Measurements from ENCODE around the gene FKBP15.
"Not testable (repeated sequence)": the region's sequence is repeated elsewhere in the genome, so short reads cannot be mapped to it uniquely, and the experiment has no call there.

FKBP15 gene

DNA sequence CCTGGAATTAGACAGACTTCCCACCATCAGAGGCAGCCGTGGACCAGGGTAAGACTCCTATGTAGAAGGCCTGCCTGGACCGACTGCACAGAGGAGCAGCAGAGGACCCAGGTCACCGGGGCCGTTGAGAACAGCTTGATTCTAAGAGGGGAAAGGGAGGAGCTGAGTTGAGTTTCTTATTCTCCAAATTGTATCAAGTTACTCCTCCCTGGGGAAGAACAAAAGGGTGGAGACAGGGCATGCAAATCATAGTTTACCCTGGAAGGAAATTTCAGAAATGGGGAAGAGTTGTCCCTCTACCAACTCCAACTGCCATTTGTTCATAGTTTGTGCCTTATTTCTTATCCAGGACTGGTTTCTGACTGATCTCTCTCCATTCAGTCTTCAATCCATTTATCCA, 91.2 kb downstream of the FKBP15 start:
- Histone ChIP-seq H3K79me2 (ENCODE audit: control insufficient read depth, insufficient read depth, low read length, unreplicated experiment) (no peaks in the 10 kb centered on the region), H3K27ac (ENCODE audit: low read depth, low read length) (no peak overlapping the region), H2AFZ (ENCODE audit: low read length, unreplicated experiment) (no peak overlapping the region), H3K4me1 (ENCODE audit: control insufficient read depth, insufficient read depth, low read length, unreplicated experiment) (no peaks in the 10 kb centered on the region), H3K27me3 (ENCODE audit: insufficient read depth, low read length) (peaks cover 79% of the 10 kb centered on the region), H3K4me3 (ENCODE audit: low read depth, low read length) (no peak overlapping the region), H3K36me3 (ENCODE audit: insufficient read depth, low read length) (no peaks in the 10 kb centered on the region)

DNA sequence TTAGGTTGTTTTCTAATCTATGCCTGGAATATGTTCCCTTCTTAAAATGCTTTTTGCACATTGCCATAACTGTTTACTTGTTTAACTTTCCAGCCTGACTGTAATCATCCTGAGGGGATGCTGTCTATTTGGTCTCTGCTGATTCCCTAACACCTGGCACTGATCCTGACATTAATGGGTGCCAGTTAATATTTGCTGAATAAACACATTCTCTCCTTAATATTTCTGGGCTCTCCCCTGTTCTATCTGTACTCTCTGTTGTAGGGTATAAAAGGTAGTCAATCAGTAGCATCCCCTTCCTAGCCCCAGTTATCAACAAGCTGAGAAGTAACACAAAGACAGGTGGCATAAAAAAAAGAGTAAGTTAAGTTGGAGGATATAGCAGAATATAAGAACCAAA, 91.6 kb downstream of the FKBP15 start:
- Histone ChIP-seq H3K27ac (ENCODE audit: low read depth, low read length) (no peak overlapping the region), H3K4me3 (ENCODE audit: low read depth, low read length) (no peak overlapping the region), H3K4me1 (ENCODE audit: control insufficient read depth, insufficient read depth, low read length, unreplicated experiment) (no peaks in the 10 kb centered on the region), H3K79me2 (ENCODE audit: control insufficient read depth, insufficient read depth, low read length, unreplicated experiment) (no peaks in the 10 kb centered on the region), H3K36me3 (ENCODE audit: insufficient read depth, low read length) (no peaks in the 10 kb centered on the region), H2AFZ (ENCODE audit: low read length, unreplicated experiment) (no peak overlapping the region), H3K27me3 (ENCODE audit: insufficient read depth, low read length) (peaks cover 75% of the 10 kb centered on the region)

DNA sequence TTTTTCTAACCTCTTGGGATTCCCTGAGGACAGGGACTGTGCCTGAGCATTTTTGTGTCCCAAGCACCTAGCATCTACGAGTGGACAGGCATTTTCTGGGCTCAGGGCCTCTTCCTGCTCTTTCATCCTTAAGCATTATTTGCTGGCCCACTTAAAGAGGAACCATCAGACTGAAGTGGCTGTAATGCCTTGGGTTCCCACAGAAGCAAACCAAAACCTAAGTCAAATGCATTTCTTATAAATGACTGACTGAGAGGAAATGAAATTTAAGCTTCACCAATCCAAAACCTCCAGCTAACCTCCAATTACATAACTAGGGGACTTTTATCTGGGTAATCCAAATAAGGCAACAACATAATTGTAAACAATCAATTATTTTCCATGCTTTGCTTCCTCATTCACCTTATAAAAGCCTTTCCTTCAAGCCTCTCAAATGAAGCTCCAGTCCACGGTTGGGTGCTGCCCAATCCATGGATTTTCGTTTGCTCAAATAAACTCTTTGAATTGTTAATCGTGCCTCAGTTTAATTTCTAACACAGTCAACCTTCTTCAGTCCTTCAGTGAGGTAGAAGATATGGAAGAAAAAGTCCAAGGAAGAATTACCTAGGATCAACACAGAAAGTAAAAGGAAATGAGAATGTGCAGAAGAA, 95.6 kb downstream of the FKBP15 start:
- H3K4me3 ChIP-seq (ENCODE audit: low read depth, low read length): no peak overlapping the region
- no peaks in the 10 kb centered on the region for H3K36me3 ChIP-seq (ENCODE audit: insufficient read depth, low read length)
- no peak overlapping the region for H3K27ac ChIP-seq (ENCODE audit: low read depth, low read length)
- no peaks in the 10 kb centered on the region for H3K4me1 ChIP-seq (ENCODE audit: control insufficient read depth, insufficient read depth, low read length, unreplicated experiment)
- no peak overlapping the region for H2AFZ ChIP-seq (ENCODE audit: low read length, unreplicated experiment)
- peaks cover 46% of the 10 kb centered on the region for H3K27me3 ChIP-seq (ENCODE audit: insufficient read depth, low read length)
- no peaks in the 10 kb centered on the region for H3K79me2 ChIP-seq (ENCODE audit: control insufficient read depth, insufficient read depth, low read length, unreplicated experiment)

DNA sequence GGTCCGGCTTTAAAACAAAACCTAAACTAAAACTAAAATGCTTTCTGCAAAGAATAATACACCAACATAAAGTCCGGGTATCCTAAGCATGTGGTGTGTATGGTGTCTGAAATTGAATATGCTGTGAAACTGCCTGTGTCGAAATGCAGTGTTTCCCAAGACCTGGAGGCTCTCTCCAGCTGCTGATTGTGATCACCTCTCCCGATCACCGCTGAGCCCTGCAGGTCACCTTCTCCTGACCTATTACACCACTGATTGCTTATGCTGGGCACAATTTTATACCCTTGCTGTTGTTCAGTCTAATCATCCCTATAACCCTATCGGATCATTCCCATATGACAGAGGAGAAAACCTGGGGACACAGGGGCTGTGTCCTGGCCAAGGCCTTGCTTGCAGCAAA, 102.2 kb downstream of the FKBP15 start:
- H3K36me3 ChIP-seq (ENCODE audit: insufficient read depth, low read length); H3K4me3 ChIP-seq (ENCODE audit: low read depth, low read length); H3K27ac ChIP-seq (ENCODE audit: low read depth, low read length); H3K27me3 ChIP-seq (ENCODE audit: insufficient read depth, low read length); H2AFZ ChIP-seq (ENCODE audit: low read length, unreplicated experiment); H3K79me2 ChIP-seq (ENCODE audit: control insufficient read depth, insufficient read depth, low read length, unreplicated experiment); H3K4me1 ChIP-seq (ENCODE audit: control insufficient read depth, insufficient read depth, low read length, unreplicated experiment): not testable (repeated sequence)
